Endothelial cell of umbilical vein (primary cell): ENCODE data around the gene SNX10. TPM values are rescaled to one million over a fixed set of nuclear protein-coding genes. Genes with fewer than 3 reads are reported as not detected.

ENCODE experiments used
- BruUV-seq: library from RNA; stranded (reverse); fragments of 400-500 nt; replicated peaks from 2 replicates; lab custom pipeline; 2021; lab: Mats Ljungman, UMichigan
- CTCF ChIA-PET: fragments of 300-600, 350-600 bp; sonication (Branson Sonifier 250); formaldehyde crosslinking; loops from one replicate; lab custom pipeline; 2021; ENCODE audit warnings: antibody characterized with exemption, inconsistent platforms; lab: Charles Lee
- POLR2A ChIA-PET: fragments of 300-600, 350-600 bp; sonication (Branson Sonifier 250); formaldehyde crosslinking; loops from one replicate; lab custom pipeline; 2021; ENCODE audit warnings: antibody characterized with exemption, inconsistent platforms; lab: Charles Lee
- DNase-seq: peaks from one replicate; pipeline ENCODE4 v3.0.0-alpha.2; 2011; ENCODE audit warnings: low read depth, low spot score
- FAIRE-seq: peaks from 2 replicates; lab custom pipeline; 2011; peaks lifted over from hg19 to GRCh38; lab: Jason Lieb, UNC
- H2AFZ ChIP-seq: 2 replicates; pipeline ENCODE4 v1.6.0; 2012; ENCODE audit warnings: low read depth, low read length, control low read depth, inconsistent platforms
- H3K27ac ChIP-seq: 2 replicates; pipeline ENCODE4 v1.5.1; 2011; ENCODE audit warnings: low read depth, mild to moderate bottlenecking, control low read depth, low read length, moderate library complexity; ENCODE audit not compliant: insufficient read depth
- H3K27me3 ChIP-seq, 2 experiments: 2 replicates each; pipeline versions ENCODE4 v1.6.0 to v1.6.1; 2011; ENCODE audit warnings: low read length in 2 of 2, mixed read lengths in 1 of 2; ENCODE audit not compliant: control insufficient read depth in 2 of 2, insufficient read depth in 2 of 2
- H3K36me3 ChIP-seq, 2 experiments: 2 replicates in 1 of 2; 3 replicates in 1 of 2; pipeline ENCODE4 v1.5.1; 2011; ENCODE audit warnings: low read length in 2 of 2, mild to moderate bottlenecking in 1 of 2, moderate library complexity in 1 of 2; ENCODE audit not compliant: control insufficient read depth in 2 of 2, insufficient read depth in 2 of 2; ENCODE audit errors: extremely low read depth in 1 of 2
- H3K4me1 ChIP-seq: 3 replicates; pipeline ENCODE4 v1.5.1; 2011; ENCODE audit warnings: mild to moderate bottlenecking, low read length; ENCODE audit not compliant: control insufficient read depth, insufficient read depth; ENCODE audit errors: extremely low read depth
- H3K4me2 ChIP-seq: 2 replicates; pipeline ENCODE4 v1.6.1; 2011; ENCODE audit warnings: low read length, control low read depth, mixed read lengths; ENCODE audit not compliant: insufficient read depth
- H3K4me3 ChIP-seq, 3 experiments: fragments of 200-600 bp in 1 of 3; sonication (generic), shearing (Covaris generic) in 1 of 3; replicated peaks in 1 of 3; 2 replicates each; pipeline ENCODE4 v1.5.1; 2011 to 2016; ENCODE audit warnings: control low read depth in 3 of 3, low read length in 3 of 3, mild to moderate bottlenecking in 2 of 3, inconsistent platforms in 1 of 3, low read depth in 1 of 3, moderate library complexity in 1 of 3; ENCODE audit not compliant: insufficient read depth in 1 of 3
- H3K79me2 ChIP-seq: 2 replicates; pipeline ENCODE4 v1.6.0; 2012; ENCODE audit warnings: low read length, inconsistent platforms; ENCODE audit not compliant: control insufficient read depth, insufficient read depth
- H3K9ac ChIP-seq: replicated peaks from 2 replicates; pipeline ENCODE3; 2011; ENCODE audit warnings: low read length, control low read depth; ENCODE audit not compliant: insufficient read depth; ENCODE audit errors: extremely low read depth
- H3K9me1 ChIP-seq: replicated peaks from 3 replicates; pipeline ENCODE4 v1.6.0; 2011; ENCODE audit warnings: mild to moderate bottlenecking, low read length; ENCODE audit not compliant: control insufficient read depth, insufficient read depth; ENCODE audit errors: extremely low read depth
- H3K9me3 ChIP-seq: replicated peaks from 2 replicates; pipeline ENCODE4 v1.5.1; 2012; ENCODE audit warnings: low read length, inconsistent platforms; ENCODE audit not compliant: control insufficient read depth, insufficient read depth
- H4K20me1 ChIP-seq: replicated peaks from 2 replicates; pipeline ENCODE3; 2011; ENCODE audit warnings: mild to moderate bottlenecking, low read length; ENCODE audit not compliant: control insufficient read depth, insufficient read depth; ENCODE audit errors: extremely low read depth
- EZH2 ChIP-seq: IDR thresholded peaks from 2 replicates; pipeline ENCODE4 v1.6.1; 2012; ENCODE audit warnings: borderline replicate concordance, low read depth, mild to moderate bottlenecking, moderate library complexity, low read length, inconsistent platforms; ENCODE audit not compliant: severe bottlenecking
- FOS ChIP-seq: IDR thresholded peaks from 2 replicates; pipeline ENCODE4 v1.6.1; 2011; ENCODE audit warnings: mild to moderate bottlenecking, low read length, moderate library complexity, borderline replicate concordance; ENCODE audit not compliant: insufficient read depth
- GATA2 ChIP-seq: IDR thresholded peaks from 2 replicates; pipeline ENCODE4 v1.7.0; 2011; ENCODE audit warnings: low read depth, mild to moderate bottlenecking, moderate library complexity, mixed read lengths, low read length; ENCODE audit not compliant: insufficient read length, insufficient read depth
- JUN ChIP-seq: IDR thresholded peaks from 2 replicates; pipeline ENCODE4 v1.6.1; 2011; ENCODE audit warnings: borderline replicate concordance, low read depth; ENCODE audit not compliant: insufficient read length, insufficient read depth
- MYC ChIP-seq: IDR thresholded peaks from one replicate; pipeline ENCODE4 v1.6.1; 2011; ENCODE audit warnings: mild to moderate bottlenecking, low read depth, low read length
- POLR2A ChIP-seq: IDR thresholded peaks from 2 replicates; pipeline ENCODE4 v1.6.1; 2012; ENCODE audit warnings: low read depth, mild to moderate bottlenecking, control low read depth, low read length
- POLR2AphosphoS5 ChIP-seq: IDR thresholded peaks from 2 replicates; pipeline ENCODE4 v1.6.1; 2012; ENCODE audit warnings: low read depth, mild to moderate bottlenecking, control low read depth, low read length, moderate library complexity; ENCODE audit not compliant: insufficient read depth
- dilution Hi-C: fragments of 300-500 bp; cut with MboI; formaldehyde crosslinking; loops from one replicate; pipeline ENCODE4 v1.15.0; 2019; ENCODE audit warnings: low sequenced_read_pairs; ENCODE audit not compliant: extremely low pct_ligation_motif_present
- intact Hi-C: fragments of 100-400 bp; cut with micrococcal nuclease; formaldehyde crosslinking; loops from one replicate; pipeline ENCODE4 v1.10.0; 2022
- polyA plus RNA-seq, 4 experiments: library from polyadenylated mRNA; depleted of rRNA in 3 of 4; stranded (reverse) in 3 of 4; unstranded in 1 of 4; fragments of >200 nt; gene quantifications; 2 replicates each; pipeline versions ENCODE4 v1.2.1 to v1.2.3, GENCODE V29; 2011 to 2012; ENCODE audit warnings: missing spikeins in 1 of 4
- total RNA-seq: library from RNA; stranded (reverse); gene quantifications from 2 replicates; pipeline ENCODE4 v1.2.3, GENCODE V29; 2021
- TF ChIP-seq, protein P1 (sequence below): IDR thresholded peaks from 2 replicates; pipeline ENCODE4 v1.6.1; 2011; ENCODE audit not compliant: insufficient read depth, insufficient read length
- TF ChIP-seq, protein P2 (sequence below), 2 donors: IDR thresholded peaks; 1 replicate in 1 of 2; 2 replicates in 1 of 2; pipeline ENCODE4 v1.5.1; 2011; ENCODE audit warnings: low read length in 2 of 2, mild to moderate bottlenecking in 2 of 2, moderate library complexity in 2 of 2, control low read depth in 1 of 2, inconsistent platforms in 1 of 2, low read depth in 1 of 2; ENCODE audit not compliant: insufficient read depth in 1 of 2; ENCODE audit errors: extremely low read depth in 1 of 2

The SNX10 gene
- total and polyA plus RNA-seq, 2 donors (not counting 3 experiments of a cell fraction or from before 2014, with no cell fraction given): 0.25 to 0.80 TPM

DNA sequence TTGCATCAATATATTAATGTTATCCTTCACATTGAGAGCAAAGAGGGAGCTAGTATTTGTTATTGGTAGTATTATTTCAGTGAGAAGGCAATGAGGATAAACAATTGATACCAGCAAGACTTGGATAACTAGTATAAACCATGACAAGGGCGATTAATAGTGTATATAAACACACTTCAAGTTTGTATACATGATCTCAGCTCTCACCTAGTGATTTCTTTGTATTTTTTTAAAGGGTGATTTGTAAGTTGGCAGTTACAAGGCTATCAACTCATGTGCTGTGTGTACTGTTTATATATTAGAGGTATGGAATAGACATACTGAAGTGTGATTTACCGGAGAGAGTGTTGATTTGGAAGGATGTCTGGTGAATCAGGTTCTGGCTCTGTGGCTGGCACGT lies 88.0 kb downstream of the SNX10 start:
- dilution Hi-C loops: loop anchor here (10.0 kb wide), 2 partner anchors 475 to 785 kb away; partner anchors contain the start of gene HOXA9
- DNase-seq (peak; percentile 23), FAIRE-seq (no peak)
- H3K9me3 ChIP-seq: no peaks in the 10 kb centered on the region
- peaks cover 11% of the 10 kb centered on the region for H3K4me1 ChIP-seq
- no peaks in the 10 kb centered on the region for H3K79me2 ChIP-seq
- no peaks in the 10 kb centered on the region for H3K36me3 ChIP-seq
- no peak overlapping the region for H3K27ac ChIP-seq
- intact Hi-C loops: no loop called here
- POLR2A ChIA-PET: no interaction called here
- no peak for TF ChIP-seq EZH2
- no peak for TF ChIP-seq JUN
- TF ChIP-seq MYC: no peak
- TF ChIP-seq, protein P1, sequence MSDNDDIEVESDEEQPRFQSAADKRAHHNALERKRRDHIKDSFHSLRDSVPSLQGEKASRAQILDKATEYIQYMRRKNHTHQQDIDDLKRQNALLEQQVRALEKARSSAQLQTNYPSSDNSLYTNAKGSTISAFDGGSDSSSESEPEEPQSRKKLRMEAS: no peak
- TF ChIP-seq, protein P2, sequence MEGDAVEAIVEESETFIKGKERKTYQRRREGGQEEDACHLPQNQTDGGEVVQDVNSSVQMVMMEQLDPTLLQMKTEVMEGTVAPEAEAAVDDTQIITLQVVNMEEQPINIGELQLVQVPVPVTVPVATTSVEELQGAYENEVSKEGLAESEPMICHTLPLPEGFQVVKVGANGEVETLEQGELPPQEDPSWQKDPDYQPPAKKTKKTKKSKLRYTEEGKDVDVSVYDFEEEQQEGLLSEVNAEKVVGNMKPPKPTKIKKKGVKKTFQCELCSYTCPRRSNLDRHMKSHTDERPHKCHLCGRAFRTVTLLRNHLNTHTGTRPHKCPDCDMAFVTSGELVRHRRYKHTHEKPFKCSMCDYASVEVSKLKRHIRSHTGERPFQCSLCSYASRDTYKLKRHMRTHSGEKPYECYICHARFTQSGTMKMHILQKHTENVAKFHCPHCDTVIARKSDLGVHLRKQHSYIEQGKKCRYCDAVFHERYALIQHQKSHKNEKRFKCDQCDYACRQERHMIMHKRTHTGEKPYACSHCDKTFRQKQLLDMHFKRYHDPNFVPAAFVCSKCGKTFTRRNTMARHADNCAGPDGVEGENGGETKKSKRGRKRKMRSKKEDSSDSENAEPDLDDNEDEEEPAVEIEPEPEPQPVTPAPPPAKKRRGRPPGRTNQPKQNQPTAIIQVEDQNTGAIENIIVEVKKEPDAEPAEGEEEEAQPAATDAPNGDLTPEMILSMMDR (IDR thresholded peaks at IDR 0.05; ENCODE audit: extremely low read depth in 1 of 2, insufficient read depth in 1 of 2, low read depth in 1 of 2, low read length in 2 of 2): no peak
- no peak for TF ChIP-seq POLR2A
- no peak for TF ChIP-seq POLR2AphosphoS5
- no peak for TF ChIP-seq GATA2
- TF ChIP-seq FOS: no peak
- no peak overlapping the region for H3K9ac ChIP-seq
- peaks cover 3% of the 10 kb centered on the region in 2 experiments for H3K27me3 ChIP-seq
- H4K20me1 ChIP-seq: no peaks in the 10 kb centered on the region
- BruUV-seq: no TSS peak
- H3K4me2 ChIP-seq: no peak overlapping the region
- CTCF ChIA-PET: interaction anchor here (2.4 to 3.6 kb wide), 3 partner anchors 10 to 287 kb away, joined by 16 to 60 read pairs (median 42); no protein-coding TSS in a partner anchor
- no peaks in the 10 kb centered on the region for H3K9me1 ChIP-seq
- H3K4me3 ChIP-seq: no peak overlapping the region
- H2AFZ ChIP-seq: no peak overlapping the region
